SK-N-SH treated with all-trans-retinoic acid at 6 μM for 48 hours (cell line): ENCODE data around the gene SAE1.

Source experiments
- BACH2 ChIP-seq: fragments of 250-450 bp; sonication (Bioruptor Pico); IDR thresholded peaks from 2 replicates; pipeline ENCODE4 v1.9.0; 2021; ENCODE audit warnings: mild to moderate bottlenecking, borderline replicate concordance
- ZNF70 ChIP-seq: fragments of 450-650 bp; formaldehyde crosslinking; IDR thresholded peaks from 2 replicates; pipeline ENCODE4 v1.5.0; 2020; ENCODE audit warnings: mild to moderate bottlenecking, moderate library complexity

DNA sequence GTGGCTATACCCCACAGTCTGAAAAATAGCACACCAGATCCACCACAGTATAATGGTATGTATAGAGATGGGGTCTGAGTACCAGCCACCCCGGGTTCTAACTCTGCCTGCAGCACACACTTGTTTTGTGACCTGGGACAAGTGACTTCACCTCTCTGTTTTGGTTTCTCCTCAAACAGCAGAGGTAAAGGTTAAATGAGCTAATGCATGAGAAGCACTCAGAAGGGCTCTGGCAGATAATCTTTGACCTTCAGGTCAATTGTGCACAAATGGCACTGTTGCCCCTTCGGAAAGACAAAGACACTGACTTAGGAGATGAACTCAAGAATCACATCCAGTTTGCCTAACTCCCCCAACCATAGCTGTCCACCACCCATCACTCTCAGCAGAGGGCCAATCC lies 24.8 kb upstream of the SAE1 start:
- no peak for TF ChIP-seq ZNF70 (CRISPR knock-in tag)
- no peak for TF ChIP-seq BACH2 (CRISPR knock-in tag)
